ENCODE data around the gene CNPPD1. TPM values are rescaled to one million over a fixed set of nuclear protein-coding genes. Genes with fewer than 3 reads are reported as not detected.

Gene CNPPD1
- total RNA-seq, 1 donor from 2014 or later = 16.7 TPM

DNA sequence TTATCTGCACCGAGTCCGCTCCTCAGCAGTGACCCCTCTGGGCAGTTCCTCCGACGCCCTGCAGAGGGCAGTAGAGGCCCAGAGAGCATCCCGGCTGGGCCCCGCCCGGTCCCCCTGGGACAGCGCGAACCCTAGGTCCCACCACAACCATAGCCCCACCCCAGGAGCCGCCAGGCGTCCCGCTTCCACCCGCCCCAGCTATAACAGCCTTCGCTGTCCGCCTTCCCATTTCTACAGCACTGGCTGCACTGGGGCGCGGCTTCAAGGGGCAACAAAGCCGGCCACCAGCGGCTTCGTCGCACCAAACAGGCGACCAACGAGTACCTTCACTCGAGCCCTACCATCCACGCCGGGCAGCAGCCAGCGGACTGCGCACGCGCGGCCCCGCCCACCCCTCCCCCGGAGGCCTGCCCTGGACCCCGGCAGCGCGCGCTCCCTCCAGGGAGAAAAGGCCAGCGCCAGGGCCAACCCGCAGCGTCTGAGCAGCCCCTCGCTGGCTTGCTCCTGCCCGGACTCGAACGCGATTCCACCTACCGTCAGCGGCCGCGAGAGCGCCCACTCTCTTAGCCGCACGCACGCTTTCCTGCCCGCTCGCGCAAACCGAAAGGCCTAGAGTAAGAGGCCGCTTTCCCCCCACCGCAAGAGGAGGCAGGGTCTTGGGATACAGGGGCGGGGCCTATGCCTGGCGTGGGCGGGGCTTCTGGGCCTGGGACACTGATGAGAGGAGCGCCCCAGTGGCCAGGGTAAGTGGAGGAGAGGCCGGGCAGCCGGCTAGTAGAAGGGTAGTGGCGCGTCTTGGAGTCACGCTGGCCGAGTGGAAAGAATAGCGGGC, 16.3 kb downstream of the CNPPD1 start, which contains the start of gene NHEJ1:
NHEJ1 (minus strand) TSS at position 630 of the 832 bp plus-strand sequence. CDS start 2,453 bp downstream, outside the sequence.
- DNase-seq (ENCODE audit: low read depth in 2 of 2) = peak; percentile 83 to 95

DNA sequence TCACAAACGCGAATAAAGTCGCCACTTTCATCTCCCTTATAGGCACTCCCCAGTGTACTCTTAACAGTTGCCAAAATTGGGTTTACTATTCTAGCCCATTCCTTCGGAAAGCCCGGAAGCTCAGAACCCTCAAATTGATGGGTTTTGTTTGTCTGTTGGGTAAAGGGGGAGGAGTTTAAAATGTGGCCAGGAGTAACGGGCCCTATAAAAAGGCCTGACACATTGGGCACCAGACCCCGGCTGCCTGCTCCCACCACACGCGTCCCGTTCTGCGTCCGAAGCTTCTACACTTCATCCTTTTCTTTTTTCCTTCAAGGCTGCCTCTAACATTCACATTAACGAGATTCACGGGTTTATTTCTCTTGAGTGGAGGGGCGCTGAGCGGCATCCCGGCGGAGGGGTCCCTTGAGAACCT, 16.9 kb downstream of the CNPPD1 start:
- no peak for DNase-seq (ENCODE audit: low read depth in 2 of 2)

DNA sequence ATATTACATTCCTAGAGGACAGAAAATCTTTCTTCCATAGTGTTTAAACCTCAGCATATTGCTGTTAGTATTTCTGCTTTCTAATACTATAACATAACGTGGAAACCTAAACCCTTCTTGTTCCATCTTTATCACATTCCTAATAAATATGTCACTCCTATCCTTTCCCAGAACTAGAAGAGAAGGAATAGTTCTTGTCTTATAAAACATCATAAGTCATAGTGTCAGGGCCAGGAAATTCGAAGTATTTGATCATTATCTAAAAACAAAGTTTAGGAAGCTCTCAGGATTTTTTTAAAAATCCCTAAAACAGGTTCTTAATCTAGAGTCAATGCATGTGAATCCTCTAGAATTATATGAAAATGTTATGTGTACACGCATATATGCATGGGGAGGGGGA, 18.1 kb downstream of the CNPPD1 start:
- DNase-seq (ENCODE audit: low read depth in 2 of 2) = no peak

DNA sequence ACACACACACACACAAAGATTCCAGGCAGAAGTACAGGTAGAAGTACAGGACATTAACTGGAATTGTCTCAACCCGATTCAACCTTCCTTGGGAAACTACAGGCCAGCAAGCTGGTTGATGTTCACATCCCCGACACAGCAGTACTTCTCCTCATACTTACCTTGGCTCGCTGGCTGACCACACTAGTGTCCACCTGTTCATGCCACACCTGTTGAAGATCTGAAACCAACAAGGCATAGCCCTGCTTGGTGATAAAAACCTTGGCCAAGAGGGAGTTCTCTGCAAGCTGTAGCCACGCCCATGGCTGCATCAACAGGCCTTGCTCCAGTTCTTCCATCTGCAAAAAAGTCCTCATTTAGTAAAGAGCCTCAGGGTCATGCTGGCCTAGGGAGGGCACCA, 18.7 kb downstream of the CNPPD1 start:
- no peak for DNase-seq (ENCODE audit: low read depth in 2 of 2)

DNA sequence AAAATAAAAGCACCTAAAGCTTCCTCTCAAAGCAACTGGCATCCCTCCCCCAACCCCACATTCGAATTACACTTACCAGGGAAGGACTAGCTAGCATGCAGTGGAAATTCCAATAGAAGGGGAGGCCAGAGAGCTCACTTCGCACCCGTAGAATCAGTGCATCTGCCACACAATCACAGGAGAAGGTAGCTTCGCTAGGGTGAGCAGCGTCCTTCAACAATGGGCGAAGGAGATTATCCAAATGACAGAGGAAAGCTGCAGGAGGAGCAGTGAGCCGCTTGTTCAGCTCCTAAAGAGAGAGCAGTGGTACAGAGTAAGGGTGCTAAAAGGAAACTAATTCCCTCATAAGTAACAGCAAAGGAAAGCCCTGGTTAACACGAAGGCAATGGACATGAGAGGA, 19.3 kb downstream of the CNPPD1 start:
- no peak for DNase-seq (ENCODE audit: low read depth in 2 of 2)

DNA sequence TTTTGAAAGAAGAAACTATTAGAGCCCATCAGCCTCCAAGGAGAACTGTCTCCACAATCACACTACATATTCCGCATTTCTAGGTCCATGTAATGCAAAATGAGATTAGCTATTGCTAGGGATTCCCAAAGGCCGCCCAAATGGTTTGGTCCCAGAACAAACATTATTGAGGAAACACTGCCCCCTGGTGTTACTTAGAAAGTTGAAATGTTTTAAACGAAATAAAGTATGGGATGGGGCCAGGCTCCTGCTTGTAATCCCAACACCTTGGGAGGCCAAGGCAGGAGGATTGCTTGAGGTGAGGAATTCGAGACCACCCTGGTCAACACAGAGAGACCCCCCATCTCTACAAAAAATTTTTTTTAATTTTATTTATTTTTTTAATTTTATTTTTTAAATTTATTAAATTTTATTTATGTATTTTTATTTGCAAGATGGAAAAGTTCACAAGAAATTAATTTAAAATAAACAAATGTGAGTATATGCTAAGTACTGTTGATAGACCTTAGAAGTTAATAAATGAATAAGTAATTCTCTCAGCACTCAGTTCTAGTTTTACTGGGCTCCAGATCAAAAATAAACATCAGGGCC, 21.6 kb downstream of the CNPPD1 start:
- peak; percentile 57 to 72 for DNase-seq (ENCODE audit: low read depth in 2 of 2)

DNA sequence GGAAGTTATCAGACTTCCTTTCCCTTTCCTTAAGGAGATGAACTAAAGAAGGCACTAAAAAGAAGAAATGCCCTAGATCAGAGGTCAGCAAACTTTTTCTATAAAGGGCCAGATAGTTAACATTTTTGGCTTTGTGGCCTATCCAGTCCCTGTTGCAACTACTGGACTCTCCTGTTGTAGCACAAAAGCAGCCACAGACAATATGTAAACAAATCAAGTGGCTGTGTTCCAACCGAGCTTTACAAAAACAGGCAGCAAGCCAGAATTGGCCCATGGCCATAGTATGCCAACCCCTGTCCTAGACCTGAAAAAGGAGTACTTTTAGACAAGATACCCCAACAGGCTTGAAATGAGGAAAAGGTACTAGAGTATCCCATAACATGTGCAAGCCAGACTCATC, 27.1 kb downstream of the CNPPD1 start:
- peak; percentile 14 to 57 for DNase-seq (ENCODE audit: low read depth in 2 of 2)

DNA sequence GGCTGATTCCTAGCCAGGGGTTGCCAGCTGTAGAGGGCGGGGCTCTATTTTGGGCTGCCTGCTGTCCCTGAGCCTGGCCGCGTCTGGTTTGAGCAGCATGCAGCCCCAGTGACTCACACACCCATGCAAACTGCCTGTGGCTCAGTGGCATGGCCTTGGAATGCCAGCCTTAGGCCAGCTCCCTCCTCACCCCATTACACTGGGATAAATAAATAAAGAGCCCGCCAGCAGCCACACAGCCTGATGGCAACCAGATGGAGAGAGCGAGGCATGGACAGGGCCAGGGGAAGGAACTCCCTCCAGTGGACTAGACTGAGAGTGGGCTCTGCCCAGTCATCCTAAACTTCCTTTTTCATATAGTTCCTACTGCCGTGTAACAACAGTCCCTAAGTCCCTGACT, 34.4 kb downstream of the CNPPD1 start:
- no peak for DNase-seq (ENCODE audit: low read depth in 2 of 2)

DNA sequence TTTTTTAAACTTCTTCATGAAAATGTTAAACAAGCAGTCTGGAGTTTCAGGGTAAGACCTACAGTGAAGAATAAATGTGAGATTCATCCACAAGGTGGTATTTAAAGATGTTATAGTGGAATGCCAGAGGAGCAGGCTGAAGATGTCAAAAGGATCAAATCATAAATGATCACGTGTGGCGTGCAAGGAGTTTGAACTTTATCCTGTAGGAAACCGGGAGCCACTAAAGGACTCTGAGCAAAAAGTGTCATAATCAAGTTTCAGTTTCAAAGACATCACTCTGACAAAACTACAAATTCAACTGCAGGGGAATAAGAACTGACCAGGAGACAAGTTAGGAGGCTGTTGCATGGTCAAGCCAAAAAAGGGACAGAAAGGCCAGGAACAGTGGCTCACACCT, 36.0 kb downstream of the CNPPD1 start:
- no peak for DNase-seq (ENCODE audit: low read depth in 2 of 2)

DNA sequence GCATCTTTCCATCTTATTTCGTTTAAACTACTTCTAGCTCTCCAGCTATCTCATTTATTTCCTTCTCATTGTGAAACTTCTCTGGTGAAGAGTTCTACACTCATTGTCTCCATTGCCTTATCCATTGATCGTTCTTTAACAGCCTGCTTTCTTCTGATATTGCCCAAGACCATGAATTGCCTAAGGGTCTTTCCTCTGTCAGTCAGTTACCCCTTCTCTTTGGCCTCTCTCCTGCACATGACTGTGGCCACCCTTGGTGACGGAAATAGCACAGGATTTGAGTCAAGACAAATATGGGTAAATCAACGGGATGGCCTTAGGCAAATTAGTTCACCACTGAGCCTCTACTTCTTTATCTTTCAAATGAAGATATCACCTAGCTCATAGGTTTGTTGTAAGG, 42.7 kb downstream of the CNPPD1 start:
- no peak for DNase-seq (ENCODE audit: low read depth in 2 of 2)

DNA sequence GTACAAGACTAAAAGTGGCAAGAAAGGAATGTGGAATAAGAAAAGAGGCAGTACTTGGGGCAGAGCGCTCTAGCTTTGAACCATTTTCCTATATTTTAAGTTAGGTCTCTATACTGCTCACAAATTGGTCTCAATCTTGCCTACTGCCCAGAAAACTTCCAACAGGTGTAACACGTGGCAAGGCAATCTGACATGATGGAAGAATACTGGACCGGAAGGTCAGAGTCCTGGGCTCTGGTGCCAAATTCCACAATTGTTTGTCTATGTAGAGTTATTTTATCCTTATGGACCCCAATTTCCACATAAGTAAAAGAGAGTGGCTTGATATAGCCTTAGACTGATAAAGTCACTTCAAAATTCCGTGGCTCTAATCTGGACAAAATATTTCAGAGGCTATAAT, 45.0 kb downstream of the CNPPD1 start:
- no peak for DNase-seq (ENCODE audit: low read depth in 2 of 2)

DNA sequence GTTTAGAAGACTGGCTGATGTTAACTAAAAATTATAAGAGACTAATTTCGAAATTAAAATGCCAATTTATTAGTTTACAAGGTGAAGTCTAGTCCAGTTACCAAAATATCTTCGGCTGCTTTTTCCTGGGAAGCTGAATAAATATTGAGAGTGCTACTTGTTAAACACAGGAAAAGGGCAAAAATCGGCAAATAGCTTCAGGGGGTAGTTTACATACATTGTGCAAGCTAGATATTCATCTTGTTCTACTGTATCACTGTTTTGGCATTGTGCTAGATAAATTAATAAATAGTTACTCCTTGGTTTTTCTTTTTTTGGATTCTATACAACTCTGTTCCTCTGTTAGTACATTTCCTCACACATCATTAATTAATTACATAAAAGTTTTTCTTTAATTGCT, 45.4 kb downstream of the CNPPD1 start:
- DNase-seq (ENCODE audit: low read depth in 2 of 2) = no peak

DNA sequence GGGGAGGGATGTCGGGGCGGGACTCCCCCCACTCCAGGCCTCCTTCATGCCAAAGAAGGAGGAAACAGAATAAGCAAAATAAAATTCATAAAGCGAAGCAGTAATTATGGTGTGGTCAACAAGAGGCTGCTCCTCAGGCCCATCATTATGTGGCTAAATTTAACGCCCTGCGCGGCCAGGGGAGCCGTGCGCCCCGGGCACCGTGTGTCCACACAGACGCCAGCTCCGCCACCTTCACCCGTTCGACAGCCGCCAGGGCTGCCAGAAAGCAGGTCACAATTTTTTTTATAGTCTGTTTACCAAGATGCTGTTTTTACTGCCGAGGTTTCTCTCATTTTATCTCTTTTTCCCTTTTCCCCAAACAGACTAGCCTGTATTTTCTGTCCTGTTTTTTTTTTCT, 47.1 kb downstream of the CNPPD1 start:
- no peak for DNase-seq (ENCODE audit: low read depth in 2 of 2)

DNA sequence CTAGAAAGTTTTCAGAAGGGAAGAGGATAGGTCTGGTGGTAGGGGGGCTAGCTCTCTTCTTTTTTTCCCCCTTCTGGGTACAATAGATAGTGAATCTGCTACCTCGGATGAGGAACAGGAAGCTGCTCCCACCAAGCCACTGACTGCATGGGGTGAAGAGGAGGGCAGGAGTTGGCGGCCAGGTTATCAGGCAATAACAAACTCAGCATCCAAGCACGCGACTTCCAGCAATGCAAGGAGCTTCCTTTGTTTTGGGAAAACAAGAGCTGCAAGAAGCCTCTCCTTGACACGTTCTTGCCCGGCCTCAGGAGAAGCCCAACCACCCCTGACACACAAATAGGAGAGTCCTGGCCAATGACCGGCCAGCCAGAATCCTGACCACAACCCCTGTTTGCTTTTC, 48.3 kb downstream of the CNPPD1 start:
- no peak for DNase-seq (ENCODE audit: low read depth in 2 of 2)

DNA sequence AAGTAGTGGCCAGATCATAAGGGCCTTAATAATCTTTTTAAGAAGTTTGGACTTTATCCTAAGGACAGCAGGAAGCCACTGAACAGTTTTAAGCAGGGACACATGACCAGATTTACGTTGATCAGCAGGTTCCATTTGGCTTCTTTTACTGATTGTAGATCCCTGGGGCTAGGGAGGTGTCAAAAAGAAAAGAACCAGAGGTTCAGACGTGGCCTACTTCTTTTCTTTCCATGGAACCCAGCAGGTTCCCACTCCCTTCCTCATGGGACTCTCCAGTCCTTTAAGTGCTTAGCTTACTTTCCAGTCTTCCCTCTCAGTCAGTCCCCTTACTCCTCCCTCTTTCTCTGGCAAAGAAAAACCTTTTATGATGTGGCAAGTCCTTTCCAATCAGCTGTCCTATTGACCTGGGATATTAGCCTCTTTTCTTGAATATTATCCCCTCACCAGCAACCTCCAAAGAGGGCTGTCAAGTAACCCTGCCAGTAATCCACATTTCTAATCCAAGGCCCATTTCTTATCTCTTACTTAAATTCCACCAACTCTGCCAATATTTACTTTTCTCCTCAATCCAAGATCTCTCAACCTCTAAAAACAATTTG, 49.6 kb downstream of the CNPPD1 start:
- DNase-seq (ENCODE audit: low read depth in 2 of 2) = no peak

DNA sequence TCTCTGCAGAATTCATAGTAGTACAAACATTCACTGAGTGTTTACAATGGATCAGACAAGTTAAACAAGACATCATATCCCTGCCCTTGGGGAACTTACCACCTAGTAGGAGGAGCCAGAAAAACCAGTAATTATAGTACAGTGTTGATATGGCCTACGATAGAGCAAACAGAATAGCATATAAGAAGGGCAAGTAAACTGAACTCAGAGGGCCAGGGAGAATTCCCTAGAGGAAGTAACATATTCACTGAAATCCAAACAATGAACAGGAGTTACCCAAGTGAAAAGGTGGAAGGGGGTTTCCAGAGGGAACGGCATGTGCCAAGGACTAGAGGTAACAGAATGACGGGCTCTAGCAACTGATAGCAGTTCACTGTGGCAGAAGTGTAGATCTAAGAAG, 50.2 kb downstream of the CNPPD1 start:
- peak in 1 of 2 donors; percentile 8 for DNase-seq (ENCODE audit: low read depth in 2 of 2)

DNA sequence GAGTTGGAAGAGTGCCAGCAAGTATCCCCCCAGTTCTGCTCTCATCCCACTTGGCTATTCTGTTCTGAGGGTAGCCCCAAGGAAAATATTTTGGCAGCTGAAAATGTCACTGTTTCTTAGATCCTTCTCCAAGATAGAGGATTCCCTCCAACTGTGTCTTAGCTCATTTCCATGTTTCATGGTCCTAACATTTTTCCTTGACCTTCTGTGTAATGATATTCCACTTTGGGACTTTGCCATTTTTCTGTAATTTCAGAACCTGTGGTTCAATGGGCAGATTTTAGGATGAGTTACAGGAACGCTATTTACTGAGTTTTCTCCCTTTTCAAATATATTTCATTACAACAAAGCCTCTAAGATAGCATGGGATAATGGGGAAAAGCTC, 50.8 kb downstream of the CNPPD1 start:
- no peak for DNase-seq (ENCODE audit: low read depth in 2 of 2)

DNA sequence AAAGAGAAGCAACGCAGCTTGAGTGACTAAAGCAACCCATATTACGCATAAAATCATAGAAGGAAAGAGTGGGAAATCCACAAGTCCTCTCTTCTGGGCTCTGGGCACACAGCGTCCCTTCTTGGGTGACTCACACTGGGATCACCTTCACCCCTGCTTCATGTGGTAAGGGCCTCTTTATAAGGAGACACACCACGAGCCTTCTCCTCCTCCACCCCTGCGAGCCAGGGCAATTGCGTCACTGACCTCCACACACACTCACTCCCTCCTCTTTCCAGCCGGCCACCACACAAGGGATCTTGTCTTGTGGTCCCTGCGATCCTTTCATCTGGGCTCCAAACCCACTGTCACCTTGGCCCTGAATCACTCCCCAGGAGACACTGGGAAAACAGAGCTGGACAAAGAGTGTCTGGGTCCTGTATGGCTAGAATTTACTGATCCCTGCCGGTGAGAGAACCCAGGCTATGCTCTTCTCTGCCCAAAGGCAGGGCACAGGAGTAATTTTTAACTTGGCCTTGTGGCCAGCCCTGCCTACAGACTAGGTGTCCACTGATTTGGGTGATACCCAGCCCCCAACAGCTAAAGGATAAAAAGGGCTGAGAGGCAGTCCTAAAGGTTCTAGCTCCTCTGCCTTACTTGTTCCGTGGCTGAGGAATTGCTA, 51.4 kb downstream of the CNPPD1 start:
- no peak for DNase-seq (ENCODE audit: low read depth in 2 of 2)

DNA sequence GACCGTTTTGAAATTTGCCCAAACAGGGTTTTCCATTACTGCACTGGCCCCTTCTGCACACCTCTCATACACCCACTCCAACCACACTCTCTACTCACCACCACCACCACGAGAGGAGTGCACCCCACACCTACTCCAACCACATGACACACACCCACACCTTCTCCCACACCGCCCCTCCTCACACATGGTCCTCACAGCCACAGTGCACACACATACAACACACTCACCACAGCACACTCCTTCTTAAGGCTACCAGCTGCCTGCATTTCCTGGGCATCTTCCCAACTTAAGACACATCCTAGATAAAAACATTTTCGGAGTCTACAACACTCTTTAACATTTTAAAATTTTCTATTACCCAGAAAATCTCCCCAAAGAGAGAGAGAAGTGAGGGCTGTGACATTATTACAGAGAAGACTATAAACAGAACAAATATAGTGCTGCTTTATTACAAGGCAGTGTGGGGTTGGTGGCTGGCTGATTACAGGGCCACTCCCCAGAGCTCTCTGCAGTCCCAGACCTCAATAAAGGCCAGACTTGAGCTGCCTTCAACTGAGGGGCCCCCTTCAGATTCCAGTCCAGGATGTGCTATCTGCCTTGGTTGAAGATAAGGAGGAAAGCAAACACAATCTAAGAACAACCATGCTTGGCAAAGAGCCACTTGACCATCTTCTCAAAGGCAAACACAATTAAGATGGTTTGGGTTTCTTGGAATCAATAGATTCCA, 52.2 kb downstream of the CNPPD1 start:
- DNase-seq (ENCODE audit: low read depth in 2 of 2) = no peak

DNA sequence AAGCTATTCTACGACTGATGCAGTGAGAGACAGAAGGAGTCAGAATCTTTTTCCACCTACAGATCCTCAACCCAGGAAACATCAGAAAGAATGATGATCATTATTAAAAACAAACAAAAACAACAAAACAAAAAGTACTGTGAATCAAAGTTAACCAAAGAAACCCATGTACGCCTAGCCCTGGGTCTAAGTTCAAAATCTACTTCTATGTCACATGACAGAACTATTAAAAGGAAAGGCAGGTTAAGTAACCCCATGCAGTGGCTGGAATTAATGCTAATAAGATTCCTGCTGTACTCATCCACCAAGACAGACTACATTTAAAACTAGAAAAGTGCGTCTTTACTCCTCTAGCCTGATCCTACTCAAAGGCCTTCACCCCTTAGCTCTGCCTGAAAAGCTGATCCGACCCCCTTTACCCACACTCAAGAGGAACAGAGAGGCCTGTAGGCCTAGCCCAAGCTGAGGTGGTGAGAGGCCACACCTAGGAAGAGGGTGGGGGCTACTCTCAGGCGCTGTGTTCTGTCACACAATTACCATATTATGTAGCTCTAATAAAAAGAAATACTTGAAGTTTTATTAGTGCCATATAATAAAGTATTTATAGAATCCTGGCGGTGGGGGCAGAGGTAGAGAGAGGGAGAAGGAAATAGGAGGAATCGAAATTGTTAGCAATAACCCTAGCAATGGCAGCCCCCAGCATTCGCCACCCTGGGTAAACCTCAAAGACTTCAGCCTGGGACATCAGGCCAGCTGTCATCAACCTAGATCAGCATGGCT, 53.2 kb downstream of the CNPPD1 start:
- no peak for DNase-seq (ENCODE audit: low read depth in 2 of 2)

All from dermis microvascular lymphatic vessel endothelial cell (primary cell).